ENCODE measurements around the gene BLMH. TPM values are rescaled to one million over a fixed set of nuclear protein-coding genes. Genes with fewer than 3 reads are reported as not detected.
A peak's percentile ranks its signal among the peaks of the same experiment; 100 is the strongest.

Gene BLMH
- total RNA-seq, 1 donor from 2014 or later: 13.4 TPM

GRCh38 chr17:30312226-30312625 lies 20.5 kb upstream of the BLMH start:
- no peak for DNase-seq
- no peak for ATAC-seq (ENCODE audit: poor library complexity)
- intact Hi-C loops (cut with DNase I): no loop called here

- DNase-seq: no peak
- ATAC-seq (ENCODE audit: poor library complexity): no peak
These were observed 18.8 kb upstream of the BLMH start for GRCh38 chr17:30310562-30310961.

GRCh38 chr17:30309591-30309990 lies 17.8 kb upstream of the BLMH start:
- ATAC-seq (ENCODE audit: poor library complexity) (no peak), DNase-seq (no peak)
- intact Hi-C loops (cut with DNase I): no loop called here

More at GRCh38 chr17:30310562-30310961, 18.8 kb upstream of the BLMH start:
- intact Hi-C loops (cut with DNase I): no loop called here

GRCh38 chr17:30308406-30308805 lies 16.7 kb upstream of the BLMH start:
- intact Hi-C loops (cut with DNase I): no loop called here
- ATAC-seq (ENCODE audit: poor library complexity) (no peak), DNase-seq (no peak)

GRCh38 chr17:30304778-30305177 lies 13.0 kb upstream of the BLMH start:
- DNase-seq (no peak), ATAC-seq (ENCODE audit: poor library complexity) (no peak)
- intact Hi-C loops (cut with DNase I): no loop called here

- intact Hi-C loops (cut with DNase I): no loop called here
- no peak for DNase-seq
These were observed 10.5 kb upstream of the BLMH start for GRCh38 chr17:30302241-30302640.

GRCh38 chr17:30300818-30301217 lies 9.1 kb upstream of the BLMH start:
- intact Hi-C loops (cut with DNase I): no loop called here
- ATAC-seq (ENCODE audit: poor library complexity) (no peak), DNase-seq (no peak)

More at GRCh38 chr17:30302241-30302640, 10.5 kb upstream of the BLMH start:
- no peak for ATAC-seq (ENCODE audit: poor library complexity)

GRCh38 chr17:30299000-30299399 lies 7.3 kb upstream of the BLMH start:
- DNase-seq: no peak
- intact Hi-C loops (cut with DNase I): no loop called here
- ATAC-seq (ENCODE audit: poor library complexity): no peak

GRCh38 chr17:30297715-30298114 lies 6.0 kb upstream of the BLMH start:
- intact Hi-C loops (cut with DNase I): no loop called here
- DNase-seq (no peak), ATAC-seq (ENCODE audit: poor library complexity) (no peak)

GRCh38 chr17:30296499-30297080 lies 4.8 kb upstream of the BLMH start:
- intact Hi-C loops (cut with DNase I): no loop called here
- no peak for ATAC-seq (ENCODE audit: poor library complexity)
- DNase-seq: no peak

- ATAC-seq (ENCODE audit: poor library complexity): no peak
- DNase-seq: no peak
- intact Hi-C loops (cut with DNase I): no loop called here
These were observed 628 bp upstream of the BLMH start for GRCh38 chr17:30292286-30292858.

- DNase-seq: peak; percentile 59
- peak; percentile 64 for ATAC-seq (ENCODE audit: poor library complexity)
- intact Hi-C loops (cut with DNase I): no loop called here
These were observed 825 bp downstream of the BLMH start for GRCh38 chr17:30290696-30291542.

GRCh38 chr17:30290077-30290476 lies 1.7 kb downstream of the BLMH start:
- intact Hi-C loops (cut with DNase I): no loop called here
- ATAC-seq (ENCODE audit: poor library complexity) (no peak), DNase-seq (no peak)

- intact Hi-C loops (cut with DNase I): loop anchor here (5.0 kb wide), 1 partner anchor 177 kb away; no protein-coding TSS in a partner anchor
- DNase-seq (no peak), ATAC-seq (ENCODE audit: poor library complexity) (no peak)
These were observed 12.6 kb downstream of the BLMH start for GRCh38 chr17:30279156-30279555.

GRCh38 chr17:30278032-30278431 lies 13.7 kb downstream of the BLMH start:
- intact Hi-C loops (cut with DNase I): loop anchor here (5.0 kb wide), 1 partner anchor 176 kb away; no protein-coding TSS in a partner anchor
- no peak for DNase-seq
- peak; percentile 85 for ATAC-seq (ENCODE audit: poor library complexity)

GRCh38 chr17:30275911-30276310 lies 15.8 kb downstream of the BLMH start:
- intact Hi-C loops (cut with DNase I): loop anchor here (5.0 kb wide), 1 partner anchor 174 kb away; no protein-coding TSS in a partner anchor
- DNase-seq (no peak), ATAC-seq (ENCODE audit: poor library complexity) (no peak)

- DNase-seq: no peak
- no peak for ATAC-seq (ENCODE audit: poor library complexity)
- intact Hi-C loops (cut with DNase I): loop anchor here (5.0 kb wide), 2 partner anchors 153 to 173 kb away; no protein-coding TSS in a partner anchor
These were observed 16.9 kb downstream of the BLMH start for GRCh38 chr17:30274887-30275286.

GRCh38 chr17:30273373-30273772 lies 18.4 kb downstream of the BLMH start:
- intact Hi-C loops (cut with DNase I): loop anchor here (5.0 kb wide), 1 partner anchor 151 kb away; no protein-coding TSS in a partner anchor
- ATAC-seq (ENCODE audit: poor library complexity): no peak

GRCh38 chr17:30271102-30271501 lies 20.6 kb downstream of the BLMH start:
- DNase-seq: no peak
- intact Hi-C loops (cut with DNase I): loop anchor here (5.0 kb wide), 1 partner anchor 149 kb away; no protein-coding TSS in a partner anchor
- no peak for ATAC-seq (ENCODE audit: poor library complexity)

More at GRCh38 chr17:30273373-30273772, 18.4 kb downstream of the BLMH start:
- DNase-seq: no peak
